Eye (tissue), 1 donor: ENCODE data around the gene TTLL11.

Experiments
- DNase-seq: peaks from one replicate; pipeline ENCODE4 v3.0.0-alpha.2; 2015

TTLL11 gene, protein sequence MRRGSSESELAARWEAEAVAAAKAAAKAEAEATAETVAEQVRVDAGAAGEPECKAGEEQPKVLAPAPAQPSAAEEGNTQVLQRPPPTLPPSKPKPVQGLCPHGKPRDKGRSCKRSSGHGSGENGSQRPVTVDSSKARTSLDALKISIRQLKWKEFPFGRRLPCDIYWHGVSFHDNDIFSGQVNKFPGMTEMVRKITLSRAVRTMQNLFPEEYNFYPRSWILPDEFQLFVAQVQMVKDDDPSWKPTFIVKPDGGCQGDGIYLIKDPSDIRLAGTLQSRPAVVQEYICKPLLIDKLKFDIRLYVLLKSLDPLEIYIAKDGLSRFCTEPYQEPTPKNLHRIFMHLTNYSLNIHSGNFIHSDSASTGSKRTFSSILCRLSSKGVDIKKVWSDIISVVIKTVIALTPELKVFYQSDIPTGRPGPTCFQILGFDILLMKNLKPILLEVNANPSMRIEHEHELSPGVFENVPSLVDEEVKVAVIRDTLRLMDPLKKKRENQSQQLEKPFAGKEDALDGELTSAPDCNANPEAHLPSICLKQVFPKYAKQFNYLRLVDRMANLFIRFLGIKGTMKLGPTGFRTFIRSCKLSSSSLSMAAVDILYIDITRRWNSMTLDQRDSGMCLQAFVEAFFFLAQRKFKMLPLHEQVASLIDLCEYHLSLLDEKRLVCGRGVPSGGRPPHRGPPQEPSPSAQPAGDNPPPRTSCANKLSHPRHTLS

GRCh38 chr9:122092611-122093506, at the start of gene TTLL11:
Gene TTLL11, minus strand, starts transcription at chr9:122093308. Its CDS starts 160 bp downstream, at chr9:122093148.
- DNase-seq, result peak; percentile 96

- DNase-seq, result no peak
Observed at GRCh38 chr9:122141671-122142070, 48.6 kb upstream of the TTLL11 start.

GRCh38 chr9:122140368-122141193, 47.5 kb upstream of the TTLL11 start:
- DNase-seq, result no peak

- no peak for DNase-seq
Observed at GRCh38 chr9:122138560-122139268, 45.6 kb upstream of the TTLL11 start.

DNA sequence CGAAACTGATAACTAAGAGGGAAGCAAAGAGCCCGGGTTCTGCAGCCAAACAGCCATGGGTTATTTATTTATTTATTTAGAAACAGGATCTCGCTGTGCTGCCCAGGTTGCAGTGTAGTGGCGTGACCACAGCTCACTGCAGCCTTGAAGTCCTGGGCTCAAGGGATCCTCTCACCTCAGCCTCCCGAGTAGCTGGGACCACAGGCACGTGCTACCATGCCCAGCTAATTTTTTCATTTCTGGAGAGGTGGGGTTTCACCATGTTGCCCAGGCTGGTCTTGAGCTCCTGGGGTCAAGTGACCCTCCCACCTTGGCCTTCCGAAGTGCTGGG, 42.4 kb upstream of the TTLL11 start:
- no peak for DNase-seq

DNA sequence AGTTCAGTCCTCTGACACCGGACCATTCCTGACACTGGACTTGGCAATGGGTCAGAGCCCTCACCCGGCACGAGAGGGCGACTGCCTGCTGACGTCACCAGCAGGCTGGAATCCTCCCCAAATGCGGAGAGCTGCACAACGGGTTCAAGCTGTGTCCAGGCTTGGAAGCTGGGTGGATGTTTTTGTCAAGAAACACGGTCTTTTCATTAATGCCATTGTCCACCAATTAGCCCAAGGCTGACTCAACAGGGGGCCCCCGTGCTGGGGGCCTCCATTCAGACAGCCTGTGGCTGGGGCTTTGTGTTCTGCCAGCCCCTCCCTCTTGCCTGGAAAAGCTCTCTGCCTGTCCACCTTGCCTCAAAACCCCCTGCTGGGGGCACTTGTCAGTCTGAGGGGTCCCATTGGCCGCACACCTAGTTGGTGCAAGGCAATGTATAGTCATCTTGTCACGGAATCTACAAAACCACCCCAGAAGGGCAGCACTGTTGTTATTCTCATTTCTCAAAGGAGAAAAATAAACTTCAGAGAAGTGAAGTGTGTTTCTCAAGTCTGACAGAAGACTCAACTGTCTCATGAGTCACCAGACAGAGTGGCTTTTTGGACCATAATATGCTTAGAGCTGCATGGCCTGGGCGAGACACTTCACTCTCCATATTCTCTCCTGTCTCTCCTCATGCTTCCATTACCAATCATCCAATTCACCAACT, 41.9 kb upstream of the TTLL11 start:
- DNase-seq, result peak; percentile 71

DNA sequence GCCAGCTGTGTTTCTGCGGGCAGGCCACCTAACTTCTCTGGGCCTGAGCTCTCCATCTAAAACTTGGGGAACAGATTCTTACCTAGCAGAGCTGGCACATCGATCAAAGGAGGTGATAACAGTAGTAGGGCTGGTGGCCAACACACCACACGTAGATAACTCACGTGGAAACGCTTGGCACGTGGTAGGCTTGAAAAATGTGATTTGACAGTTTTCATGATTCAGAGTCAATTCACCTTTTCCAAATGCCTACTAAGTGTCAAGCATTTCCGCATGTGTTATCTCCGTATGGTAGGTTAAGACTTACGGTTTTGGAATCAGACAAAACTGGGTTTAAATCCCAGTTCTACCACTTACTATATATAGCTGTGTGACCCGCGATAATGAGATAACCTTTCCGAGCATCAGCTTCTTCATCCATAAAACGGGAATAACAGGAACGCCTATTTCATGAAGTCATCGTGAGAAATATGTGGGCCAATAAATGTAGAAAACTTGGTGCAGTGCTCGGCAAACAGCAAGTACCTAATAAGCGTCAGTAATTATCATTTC, 41.0 kb upstream of the TTLL11 start:
- DNase-seq, result no peak

GRCh38 chr9:122133263-122133983, 40.3 kb upstream of the TTLL11 start:
- DNase-seq, result no peak

DNA sequence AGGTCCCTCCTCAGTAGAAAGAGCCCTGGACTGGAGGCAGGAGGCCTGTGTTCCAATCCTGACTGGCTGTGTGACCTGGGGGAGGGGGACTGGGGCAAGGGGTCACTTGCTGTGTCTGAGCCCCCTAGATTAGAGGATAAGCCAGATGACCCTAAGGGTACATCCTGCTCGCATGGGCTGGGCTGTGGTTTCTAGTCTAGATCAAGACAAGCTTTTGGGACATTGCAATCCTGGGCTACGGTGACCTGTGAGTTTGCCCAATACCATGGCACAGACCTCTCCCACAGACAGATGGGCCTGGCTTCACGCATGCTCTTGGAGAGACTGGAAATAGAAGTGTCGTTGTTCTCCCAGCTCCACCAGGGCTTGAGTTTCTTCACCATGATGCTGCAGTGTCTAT, 39.4 kb upstream of the TTLL11 start:
- DNase-seq, result no peak

- peak; percentile 64 for DNase-seq
Observed at GRCh38 chr9:122131401-122132001, 38.4 kb upstream of the TTLL11 start.

DNA sequence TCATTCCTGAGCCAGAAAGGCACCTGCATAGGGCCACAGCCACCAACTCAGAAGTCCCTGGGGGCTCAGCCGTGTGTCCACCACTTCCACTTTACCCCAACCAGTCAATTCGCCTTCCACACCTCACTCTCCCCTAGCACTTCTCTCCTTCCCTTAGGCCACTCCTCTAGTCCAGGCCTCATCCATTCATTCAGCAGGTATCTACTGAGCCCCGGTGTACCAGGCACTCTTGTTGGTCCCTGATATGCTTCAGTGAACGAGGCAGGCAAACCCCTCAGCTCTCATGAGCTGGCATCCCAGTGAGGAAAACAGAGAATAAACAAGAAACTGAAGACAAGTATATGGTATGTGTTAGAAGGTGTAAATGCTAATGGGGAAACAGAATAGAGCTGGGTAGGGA, 37.7 kb upstream of the TTLL11 start:
- no peak for DNase-seq

GRCh38 chr9:122129969-122130368, 36.9 kb upstream of the TTLL11 start:
- no peak for DNase-seq

- no peak for DNase-seq
Observed at GRCh38 chr9:122128969-122129343, 35.8 kb upstream of the TTLL11 start.

DNA sequence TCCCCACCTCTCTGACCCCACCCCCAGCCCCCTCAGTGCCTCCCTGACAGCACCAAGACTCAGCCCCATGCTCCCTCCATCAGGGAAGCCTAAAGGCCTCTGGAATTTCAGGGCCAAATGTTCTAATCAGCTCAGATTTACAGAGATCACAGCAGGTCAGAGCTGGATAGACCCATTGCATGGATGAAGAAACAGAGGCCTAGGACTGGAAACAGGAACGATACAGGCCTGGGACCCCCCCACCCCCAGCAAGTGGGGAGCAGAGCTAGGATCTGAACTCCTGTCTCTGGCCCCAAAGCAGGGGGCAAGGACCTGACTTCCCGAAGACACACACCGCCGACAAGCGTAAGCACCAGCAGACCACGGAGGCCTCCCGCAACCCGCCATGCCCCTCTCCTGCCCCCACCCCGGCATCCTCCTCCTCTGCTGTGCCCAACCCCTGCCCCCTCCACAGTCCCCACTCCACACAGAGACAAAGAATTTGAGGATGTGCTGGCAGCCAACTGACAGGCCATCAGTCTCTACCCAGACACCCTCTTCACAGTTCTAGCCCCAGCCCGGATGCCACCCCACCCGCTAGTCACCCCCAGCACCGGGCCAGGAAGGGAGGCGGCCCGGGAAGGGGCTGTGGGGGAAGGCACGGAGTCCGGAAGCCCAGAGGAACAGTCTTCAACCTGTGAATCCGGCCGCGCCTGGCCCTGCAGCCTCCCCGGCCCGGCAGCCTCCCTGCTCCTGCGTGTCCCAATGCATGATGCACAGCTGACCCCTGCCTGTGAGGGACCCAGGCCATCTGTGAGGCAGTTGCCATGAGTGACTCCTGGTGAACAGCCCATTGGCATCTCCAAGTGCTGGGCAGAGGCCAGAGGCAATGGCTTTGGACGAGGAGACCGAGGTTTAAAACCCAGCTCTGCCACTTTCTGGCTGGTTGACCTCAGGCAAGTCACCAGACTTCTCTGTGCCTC, 35.2 kb upstream of the TTLL11 start:
- no peak for DNase-seq

GRCh38 chr9:122127396-122127798, 34.3 kb upstream of the TTLL11 start:
- DNase-seq, result no peak

- peak; percentile 71 for DNase-seq
Observed at GRCh38 chr9:122126331-122127261, 33.5 kb upstream of the TTLL11 start.
